Activated T-helper 2 cell treated with anti-CD3 and anti-CD28 coated beads, Interferon-gamma antibody, Interleukin-2, Interleukin-4, amounts not matched to agents 10 μg/mL and 5 μg/mL and 100 μg/mL, durations not matched to agents 14 hours and 24 hours and 36 hours (primary cell): ENCODE results near the gene GRPEL1. TPM values are rescaled to one million over a fixed set of nuclear protein-coding genes. Genes with fewer than 3 reads are reported as not detected.

ENCODE experiments used
- DNase-seq: peaks from one replicate; pipeline ENCODE4 v3.0.0; 2021; ENCODE audit warnings: low spot score
- H3K27ac Mint-ChIP-seq: one replicate; pipeline ENCODE4 v1.8.0; 2021; ENCODE audit warnings: mixed read lengths
- H3K27me3 Mint-ChIP-seq: one replicate; pipeline ENCODE4 v1.8.0; 2021; ENCODE audit warnings: low read depth, mixed read lengths
- H3K36me3 Mint-ChIP-seq: one replicate; pipeline ENCODE4 v1.8.0; 2021; ENCODE audit warnings: low read depth, mixed read lengths
- H3K4me1 Mint-ChIP-seq: one replicate; pipeline ENCODE4 v1.8.0; 2021; ENCODE audit warnings: low read depth, mixed read lengths
- H3K4me3 Mint-ChIP-seq: one replicate; pipeline ENCODE4 v1.8.0; 2021; ENCODE audit warnings: low read depth, mild to moderate bottlenecking, moderate library complexity, mixed read lengths
- H3K9me3 Mint-ChIP-seq: one replicate; pipeline ENCODE4 v1.8.0; 2021; ENCODE audit warnings: mixed read lengths
- intact Hi-C: fragments of 100-400 bp; cut with micrococcal nuclease; formaldehyde crosslinking; loops from one replicate; pipeline ENCODE4 v1.15.1; 2023
- total RNA-seq: library from RNA; stranded (reverse); gene quantifications from 2 replicates; pipeline ENCODE4 v1.2.3, GENCODE V29; 2022

The GRPEL1 gene
- total RNA-seq, 1 donor from 2014 or later = 84.6 TPM

- no peak for DNase-seq
- intact Hi-C loops = no loop called here
- Mint-ChIP-seq H3K9me3 (no peaks in the 10 kb centered on the region), H3K27ac (no peak overlapping the region), H3K4me1 (peaks cover 7% of the 10 kb centered on the region), H3K4me3 (no peak overlapping the region), H3K36me3 (peaks cover 51% of the 10 kb centered on the region), H3K27me3 (no peaks in the 10 kb centered on the region)
Measured at GRCh38 chr4:7055111-7055989, 12.5 kb downstream of the GRPEL1 start.

- H3K4me3 Mint-ChIP-seq = no peak overlapping the region
- peaks cover 7% of the 10 kb centered on the region for H3K4me1 Mint-ChIP-seq
- intact Hi-C loops = no loop called here
- no peaks in the 10 kb centered on the region for H3K27me3 Mint-ChIP-seq
- no peak for DNase-seq
- no peaks in the 10 kb centered on the region for H3K9me3 Mint-ChIP-seq
- H3K36me3 Mint-ChIP-seq = peaks cover 41% of the 10 kb centered on the region
- H3K27ac Mint-ChIP-seq = no peak overlapping the region
Measured at GRCh38 chr4:7054106-7054880, 13.6 kb downstream of the GRPEL1 start.

GRCh38 chr4:7052923-7053715 lies 14.7 kb downstream of the GRPEL1 start:
- peaks cover 7% of the 10 kb centered on the region for H3K4me1 Mint-ChIP-seq
- no peak for DNase-seq

GRCh38 chr4:7052313-7052712 lies 15.6 kb downstream of the GRPEL1 start:
- intact Hi-C loops = no loop called here
- no peaks in the 10 kb centered on the region for H3K9me3 Mint-ChIP-seq
- H3K27ac Mint-ChIP-seq = no peak overlapping the region
- peaks cover 9% of the 10 kb centered on the region for H3K4me1 Mint-ChIP-seq
- no peak overlapping the region for H3K4me3 Mint-ChIP-seq
- peaks cover 27% of the 10 kb centered on the region for H3K36me3 Mint-ChIP-seq
- H3K27me3 Mint-ChIP-seq = no peaks in the 10 kb centered on the region
- DNase-seq = no peak

More at GRCh38 chr4:7052923-7053715, 14.7 kb downstream of the GRPEL1 start:
- Mint-ChIP-seq H3K9me3 (no peaks in the 10 kb centered on the region), H3K27ac (peak overlapping the region; percentile 38), H3K4me3 (no peak overlapping the region), H3K27me3 (no peaks in the 10 kb centered on the region), H3K36me3 (peaks cover 32% of the 10 kb centered on the region)
- intact Hi-C loops = no loop called here

- intact Hi-C loops = no loop called here
- Mint-ChIP-seq H3K27me3 (no peaks in the 10 kb centered on the region), H3K36me3 (peaks cover 27% of the 10 kb centered on the region), H3K4me3 (no peak overlapping the region), H3K27ac (no peak overlapping the region), H3K4me1 (peaks cover 12% of the 10 kb centered on the region), H3K9me3 (no peaks in the 10 kb centered on the region)
- DNase-seq = no peak
Measured at GRCh38 chr4:7051905-7052304, 16.0 kb downstream of the GRPEL1 start.

- no peak overlapping the region for H3K4me3 Mint-ChIP-seq
- no peaks in the 10 kb centered on the region for H3K9me3 Mint-ChIP-seq
- intact Hi-C loops = no loop called here
- no peak overlapping the region for H3K27ac Mint-ChIP-seq
- no peaks in the 10 kb centered on the region for H3K27me3 Mint-ChIP-seq
- DNase-seq = no peak
- H3K4me1 Mint-ChIP-seq = peaks cover 20% of the 10 kb centered on the region
- H3K36me3 Mint-ChIP-seq = peaks cover 22% of the 10 kb centered on the region
Measured at GRCh38 chr4:7051144-7051495, 16.7 kb downstream of the GRPEL1 start.

GRCh38 chr4:7050481-7051143 lies 17.3 kb downstream of the GRPEL1 start:
- peaks cover 19% of the 10 kb centered on the region for H3K36me3 Mint-ChIP-seq
- no peak overlapping the region for H3K27ac Mint-ChIP-seq

GRCh38 chr4:7049739-7050138 lies 18.1 kb downstream of the GRPEL1 start:
- Mint-ChIP-seq H3K4me1 (peaks cover 31% of the 10 kb centered on the region), H3K27ac (no peak overlapping the region), H3K27me3 (no peaks in the 10 kb centered on the region), H3K9me3 (no peaks in the 10 kb centered on the region), H3K36me3 (peaks cover 20% of the 10 kb centered on the region), H3K4me3 (no peak overlapping the region)
- DNase-seq = no peak
- intact Hi-C loops = no loop called here

More at GRCh38 chr4:7050481-7051143, 17.3 kb downstream of the GRPEL1 start:
- H3K4me1 Mint-ChIP-seq = peaks cover 23% of the 10 kb centered on the region
- no peaks in the 10 kb centered on the region for H3K27me3 Mint-ChIP-seq
- H3K9me3 Mint-ChIP-seq = no peaks in the 10 kb centered on the region
- H3K4me3 Mint-ChIP-seq = no peak overlapping the region
- DNase-seq = no peak
- intact Hi-C loops = no loop called here

GRCh38 chr4:7049295-7049694 lies 18.6 kb downstream of the GRPEL1 start:
- no peak for DNase-seq
- Mint-ChIP-seq H3K9me3 (no peaks in the 10 kb centered on the region), H3K27ac (no peak overlapping the region), H3K4me3 (no peak overlapping the region), H3K4me1 (peaks cover 36% of the 10 kb centered on the region), H3K36me3 (peaks cover 16% of the 10 kb centered on the region), H3K27me3 (no peaks in the 10 kb centered on the region)
- intact Hi-C loops = no loop called here

- H3K4me1 Mint-ChIP-seq = peaks cover 37% of the 10 kb centered on the region
Measured at GRCh38 chr4:7048642-7049041, 19.2 kb downstream of the GRPEL1 start.

GRCh38 chr4:7046971-7047370 lies 20.9 kb downstream of the GRPEL1 start:
- Mint-ChIP-seq H3K4me3 (no peak overlapping the region), H3K4me1 (peaks cover 34% of the 10 kb centered on the region), H3K27ac (no peak overlapping the region), H3K27me3 (peaks cover 4% of the 10 kb centered on the region), H3K9me3 (no peaks in the 10 kb centered on the region), H3K36me3 (peaks cover 9% of the 10 kb centered on the region)
- intact Hi-C loops = no loop called here
- no peak for DNase-seq

More at GRCh38 chr4:7048642-7049041, 19.2 kb downstream of the GRPEL1 start:
- Mint-ChIP-seq H3K9me3 (no peaks in the 10 kb centered on the region), H3K27me3 (no peaks in the 10 kb centered on the region), H3K27ac (no peak overlapping the region), H3K36me3 (peaks cover 10% of the 10 kb centered on the region), H3K4me3 (no peak overlapping the region)
- no peak for DNase-seq
- intact Hi-C loops = no loop called here
